ENCODE data around the gene ZNF474. TPM values are rescaled to one million over a fixed set of nuclear protein-coding genes. Genes with fewer than 3 reads are reported as not detected.

ZNF474 gene
- total RNA-seq, 2 donors from 2014 or later, result 0.57 TPM; not detected in 1

Other genes with a start within 250 kb of the ZNF474 start
- 1 to 10 TPM; 7.6 to 9.6 TPM for gene SRFBP1, start 167.6 kb upstream of the ZNF474 start, total RNA-seq
- under 1 TPM in 1 of 2 donors, not detected in 1; 0.65 TPM for gene LOX, start 51.3 kb upstream of the ZNF474 start, total RNA-seq
- gene SNCAIP, start 182.7 kb downstream of the ZNF474 start, total RNA-seq, result not detected